ENCODE measurements around the gene CHMP1A. TPM values are rescaled to one million over a fixed set of nuclear protein-coding genes. Genes with fewer than 3 reads are reported as not detected.
A peak's percentile ranks its signal among the peaks of the same experiment; 100 is the strongest.

The CHMP1A gene
- total and polyA plus RNA-seq, 10 donors, result 44.4 to 96.2 (median 76.5) TPM

GRCh38 chr16:89629827-89630610 lies 27.5 kb downstream of the CHMP1A start:
- Histone ChIP-seq H3K27ac (no peak overlapping the region), H3K9me3 (peaks cover 0 to 3% (median 0%) of the 10 kb centered on the region in 8 donors), H3K27me3 (replicated peaks in 1 of 7) (peaks cover 0 to 24% (median 3%) of the 10 kb centered on the region in 7 donors), H3K4me1 (peaks cover 0 to 10% (median under 1%) of the 10 kb centered on the region in 6 donors), H3K4me3 (no peak overlapping the region), H3K36me3 (no peaks in the 10 kb centered on the region)
- TF ChIP-seq CTCF (IDR thresholded peaks at IDR 0.05 in 8 of 11, conservative IDR thresholded peaks at IDR 0.05 in 3 of 11), result no peak
- no peak for TF ChIP-seq POLR2AphosphoS5 (IDR thresholded peaks at IDR 0.05)
- 81 to 93% (median 85%) methylated on average over 8 to 17 of the region's 17 CpGs for WGBS, 5 donors
- intact Hi-C loops (cut with DNase I; ENCODE audit: low total_unique reads), result no loop called here
- DNase-seq, result no peak

GRCh38 chr16:89624777-89625761 lies 32.4 kb downstream of the CHMP1A start:
- 53 to 68% (median 64%) methylated on average over 21 of the region's 21 CpGs for WGBS, 5 donors
- TF ChIP-seq POLR2AphosphoS5 (IDR thresholded peaks at IDR 0.05) (peak in 1 of 3 donors; percentile 29), POLR2A (IDR thresholded peaks at IDR 0.05) (no peak)
- H3K36me3 ChIP-seq, result no peaks in the 10 kb centered on the region
- no peak overlapping the region for H3K4me3 ChIP-seq
- intact Hi-C loops (cut with DNase I; ENCODE audit: low total_unique reads), result no loop called here
- peaks cover 0 to 1% (median 0%) of the 10 kb centered on the region in 8 donors for H3K9me3 ChIP-seq
- H3K27ac ChIP-seq, result peak overlapping the region in 5 of 8 donors; percentile 46 to 70 (median 57)
- H3K4me1 ChIP-seq, result peaks cover 0 to 22% (median 8%) of the 10 kb centered on the region in 6 donors
- peaks cover 0 to 20% (median 0%) of the 10 kb centered on the region in 7 donors for H3K27me3 ChIP-seq (replicated peaks in 1 of 7)
- DNase-seq, result no peak

- H3K27ac ChIP-seq, result peak overlapping the region in 6 of 8 donors; percentile 20 to 70 (median 57)
- no peaks in the 10 kb centered on the region for H3K9me3 ChIP-seq
- DNase-seq, result no peak
- no peak overlapping the region for H3K4me3 ChIP-seq
- peaks cover 0 to 22% (median 8%) of the 10 kb centered on the region in 6 donors for H3K4me1 ChIP-seq
- no peaks in the 10 kb centered on the region for H3K36me3 ChIP-seq
- TF ChIP-seq POLR2A (IDR thresholded peaks at IDR 0.05), result no peak
- peak in 1 of 3 donors; percentile 33 for TF ChIP-seq POLR2AphosphoS5 (IDR thresholded peaks at IDR 0.05)
- intact Hi-C loops (cut with DNase I; ENCODE audit: low total_unique reads), result no loop called here
- H3K27me3 ChIP-seq (replicated peaks in 1 of 7), result peaks cover 0 to 22% (median 0%) of the 10 kb centered on the region in 7 donors
- WGBS, 5 donors, result 40 to 56% (median 47%) methylated on average over 28 of the region's 28 CpGs
These were observed 33.8 kb downstream of the CHMP1A start for GRCh38 chr16:89623511-89624261.

- intact Hi-C loops (cut with DNase I; ENCODE audit: low total_unique reads), result no loop called here
- Histone ChIP-seq H3K4me1 (peaks cover 0 to 29% (median 13%) of the 10 kb centered on the region in 6 donors), H3K27ac (no peak overlapping the region), H3K36me3 (no peaks in the 10 kb centered on the region), H3K9me3 (no peaks in the 10 kb centered on the region), H3K4me3 (no peak overlapping the region), H3K27me3 (replicated peaks in 1 of 7) (peaks cover 0 to 22% (median 0%) of the 10 kb centered on the region in 7 donors)
- no peak for DNase-seq
- TF ChIP-seq CTCF (IDR thresholded peaks at IDR 0.05 in 8 of 11, conservative IDR thresholded peaks at IDR 0.05 in 3 of 11), result no peak
- TF ChIP-seq POLR2AphosphoS5 (IDR thresholded peaks at IDR 0.05), result no peak
- no peak for TF ChIP-seq POLR2A (IDR thresholded peaks at IDR 0.05)
- WGBS, 5 donors, result 88 to 93% (median 91%) methylated on average over 32 of the region's 32 CpGs
These were observed 35.7 kb downstream of the CHMP1A start for GRCh38 chr16:89621698-89622409.
